H9 (cell line): Measurements from ENCODE around the gene NAA30. TPM values are rescaled to one million over a fixed set of nuclear protein-coding genes. Genes with fewer than 3 reads are reported as not detected.

Experiments
- DNase-seq: peaks from one replicate; pipeline ENCODE4 v3.0.0-alpha.2; 2017
- H2AFZ ChIP-seq: one replicate; pipeline ENCODE4 v1.6.1; 2013; ENCODE audit warnings: mild to moderate bottlenecking, low read length, control low read depth, moderate library complexity
- H2AK5ac ChIP-seq: 2 replicates; pipeline ENCODE4 v1.6.1; 2013; ENCODE audit warnings: low read length, control low read depth, mixed read lengths; ENCODE audit not compliant: insufficient read length
- H2BK120ac ChIP-seq: one replicate; pipeline ENCODE4 v1.6.1; 2013; ENCODE audit warnings: low read depth, mild to moderate bottlenecking, low read length, control low read depth, inconsistent platforms; ENCODE audit not compliant: poor library complexity, severe bottlenecking
- H2BK12ac ChIP-seq: 2 replicates; pipeline ENCODE4 v1.6.1; 2013; ENCODE audit warnings: low read length, control low read depth, mixed read lengths, low read depth; ENCODE audit not compliant: insufficient read length
- H2BK15ac ChIP-seq: 2 replicates; pipeline ENCODE4 v1.6.1; 2013; ENCODE audit warnings: low read depth, low read length, control low read depth
- H2BK20ac ChIP-seq: one replicate; pipeline ENCODE4 v1.6.1; 2013; ENCODE audit warnings: low read depth, mild to moderate bottlenecking, low read length, control low read depth, inconsistent platforms; ENCODE audit not compliant: poor library complexity, severe bottlenecking
- H2BK5ac ChIP-seq: 2 replicates; pipeline ENCODE4 v1.6.1; 2013; ENCODE audit warnings: low read length, control low read depth, mixed read lengths; ENCODE audit not compliant: insufficient read length
- H3K14ac ChIP-seq: 2 replicates; pipeline ENCODE4 v1.6.1; 2013; ENCODE audit warnings: low read length, control low read depth; ENCODE audit not compliant: insufficient read depth
- H3K18ac ChIP-seq: 2 replicates; pipeline ENCODE4 v1.6.1; 2013; ENCODE audit warnings: low read depth, mild to moderate bottlenecking, mixed read lengths, low read length, control low read depth; ENCODE audit not compliant: insufficient read length
- H3K23ac ChIP-seq: 2 replicates; pipeline ENCODE4 v1.6.1; 2013; ENCODE audit warnings: low read length, control low read depth, mixed read lengths, low read depth; ENCODE audit not compliant: insufficient read length
- H3K23me2 ChIP-seq: 2 replicates; pipeline ENCODE4 v1.6.1; 2013; ENCODE audit warnings: low read depth, mild to moderate bottlenecking, mixed read lengths, low read length, control low read depth; ENCODE audit not compliant: insufficient read length, poor library complexity, severe bottlenecking
- H3K27ac ChIP-seq: 2 replicates; pipeline ENCODE4 v1.5.1; 2013; ENCODE audit warnings: low read length, control low read depth, mixed read lengths, low read depth; ENCODE audit not compliant: insufficient read length
- H3K27me3 ChIP-seq: 2 replicates; pipeline ENCODE4 v1.6.1; 2013; ENCODE audit warnings: low read length, control low read depth, inconsistent platforms; ENCODE audit not compliant: insufficient read depth
- H3K4ac ChIP-seq: 2 replicates; pipeline ENCODE4 v1.6.1; 2013; ENCODE audit warnings: low read depth, mild to moderate bottlenecking, control low read depth, inconsistent platforms, low read length, moderate library complexity
- H3K4me1 ChIP-seq: 2 replicates; pipeline ENCODE4 v1.6.1; 2013; ENCODE audit warnings: low read length, control low read depth, inconsistent platforms; ENCODE audit not compliant: insufficient read depth
- H3K4me2 ChIP-seq: 2 replicates; pipeline ENCODE4 v1.6.1; 2013; ENCODE audit warnings: low read length, control low read depth, mixed read lengths; ENCODE audit not compliant: insufficient read length, insufficient read depth
- H3K56ac ChIP-seq: 2 replicates; pipeline ENCODE4 v1.6.1; 2013; ENCODE audit warnings: low read depth, mild to moderate bottlenecking, mixed read lengths, low read length, control low read depth; ENCODE audit not compliant: insufficient read length
- H3K79me1 ChIP-seq: 2 replicates; pipeline ENCODE4 v1.6.1; 2013; ENCODE audit warnings: low read depth, mild to moderate bottlenecking, moderate library complexity, low read length, control low read depth, inconsistent platforms; ENCODE audit not compliant: insufficient read depth, poor library complexity, severe bottlenecking
- H3K79me2 ChIP-seq: 2 replicates; pipeline ENCODE4 v1.6.1; 2013; ENCODE audit warnings: low read length, control low read depth, inconsistent platforms; ENCODE audit not compliant: insufficient read depth
- H3K9ac ChIP-seq: 2 replicates; pipeline ENCODE4 v1.6.1; 2013; ENCODE audit warnings: low read length, control low read depth, mixed read lengths; ENCODE audit not compliant: insufficient read length; ENCODE audit errors: extremely low read depth
- H3K9me3 ChIP-seq: one replicate; pipeline ENCODE4 v1.6.1; 2013; ENCODE audit warnings: low read depth, low read length, inconsistent platforms; ENCODE audit not compliant: control insufficient read depth
- H3T11ph ChIP-seq: one replicate; pipeline ENCODE4 v1.6.1; 2013; ENCODE audit warnings: mild to moderate bottlenecking, low read length, control low read depth, inconsistent platforms
- H4K20me1 ChIP-seq: one replicate; pipeline ENCODE4 v1.6.1; 2013; ENCODE audit not compliant: control insufficient read depth, insufficient read length, insufficient read depth
- H4K5ac ChIP-seq: 2 replicates; pipeline ENCODE4 v1.6.1; 2013; ENCODE audit warnings: low read depth, mild to moderate bottlenecking, mixed read lengths, low read length, control low read depth; ENCODE audit not compliant: insufficient read length
- H4K8ac ChIP-seq: replicated peaks from 2 replicates; pipeline ENCODE4 v1.6.1; 2013; ENCODE audit warnings: low read length, control low read depth, mixed read lengths, low read depth; ENCODE audit not compliant: insufficient read length
- H4K91ac ChIP-seq: 2 replicates; pipeline ENCODE4 v1.6.1; 2013; ENCODE audit warnings: low read depth, mild to moderate bottlenecking, moderate library complexity, mixed read lengths, low read length, control low read depth; ENCODE audit not compliant: insufficient read length
- H3K27ac Mint-ChIP-seq, 3 experiments: 2 replicates in 2 of 3; 3 replicates in 1 of 3; pipeline ENCODE4 v1.8.0; 2020 to 2021; ENCODE audit warnings: mixed read lengths in 3 of 3, mild to moderate bottlenecking in 1 of 3, moderate library complexity in 1 of 3
- H3K27me3 Mint-ChIP-seq: 2 replicates; pipeline ENCODE4 v1.8.0; 2021; ENCODE audit warnings: low read depth, mild to moderate bottlenecking, moderate library complexity, mixed read lengths
- H3K36me3 Mint-ChIP-seq, 3 experiments: 2 replicates in 2 of 3; 3 replicates in 1 of 3; pipeline ENCODE4 v1.8.0; 2020 to 2021; ENCODE audit warnings: low read depth in 3 of 3, mixed read lengths in 3 of 3; ENCODE audit not compliant: insufficient read depth in 1 of 3
- H3K4me1 Mint-ChIP-seq, 2 experiments: 2 replicates each; pipeline ENCODE4 v1.8.0; 2020; ENCODE audit warnings: mixed read lengths in 2 of 2
- H3K4me3 Mint-ChIP-seq, 2 experiments: 2 replicates in 1 of 2; 3 replicates in 1 of 2; pipeline ENCODE4 v1.8.0; 2020 to 2021; ENCODE audit warnings: mild to moderate bottlenecking in 2 of 2, mixed read lengths in 2 of 2, moderate library complexity in 1 of 2
- H3K9me3 Mint-ChIP-seq, 2 experiments: 2 replicates in 1 of 2; 3 replicates in 1 of 2; pipeline ENCODE4 v1.8.0; 2020; ENCODE audit warnings: mild to moderate bottlenecking in 2 of 2, mixed read lengths in 2 of 2, moderate library complexity in 1 of 2
- CTCF ChIP-seq: fragments of 200-600 bp; sonication (generic); conservative IDR thresholded peaks from 3 replicates; pipeline ENCODE4 v1.8.0; 2021; ENCODE audit warnings: antibody characterized with exemption, mild to moderate bottlenecking
- WGBS: extraction: QIAGEN DNeasy Blood & Tissue Kit; methylation state at CpG from one replicate; pipeline ENCODE4 v1.1.7; 2013; ENCODE audit warnings: missing lambda C conversion rate, low lambda C conversion rate, mixed read lengths; ENCODE audit not compliant: insufficient read length; ENCODE audit errors: extremely low coverage; 5-methylcytosine and 5-hydroxymethylcytosine counted together
- total RNA-seq: library from RNA; stranded (reverse); gene quantifications from 2 replicates; pipeline ENCODE4 v1.2.1, GENCODE V29; 2021

Gene NAA30
- total RNA-seq, 1 experiment from 2014 or later: 20.9 TPM

DNA sequence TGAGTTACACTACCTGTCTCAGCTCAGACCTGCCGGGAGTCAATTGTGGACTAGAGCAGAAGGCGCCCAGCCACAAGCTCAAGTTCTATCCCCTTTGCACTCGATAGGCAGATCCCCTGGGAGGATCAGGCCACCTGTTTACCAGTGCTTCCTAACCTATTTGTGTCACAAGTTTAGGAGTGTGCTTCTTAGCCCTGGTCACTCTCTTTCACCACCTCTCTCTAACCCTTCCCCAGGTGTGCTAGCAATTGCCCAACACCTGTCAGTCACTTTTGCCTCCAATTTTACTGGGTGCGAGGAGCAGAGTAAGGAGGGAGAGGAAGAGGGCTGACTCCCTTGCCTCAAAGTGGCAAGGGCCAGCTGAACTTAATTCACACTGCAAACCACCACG, 745 bp upstream of the NAA30 start:
- Mint-ChIP-seq H3K4me1 (peaks cover 37 to 43% of the 10 kb centered on the region in 2 experiments), H3K9me3 (no peaks in the 10 kb centered on the region), H3K27ac (peak overlapping the region; percentile 41 to 68 (median 64); a peak in 4 of 7 replicates), H3K27me3 (peaks cover 19% of the 10 kb centered on the region), H3K36me3 (peaks cover 0 to 18% (median 6%) of the 10 kb centered on the region in 3 experiments; a peak in 5 of 7 replicates), H3K4me3 (peak overlapping the region; percentile 76 to 86)
- H3K4me1 ChIP-seq: no peaks in the 10 kb centered on the region
- no peak overlapping the region for H3K23ac ChIP-seq
- peak overlapping the region; percentile 1 for H3K9ac ChIP-seq
- no peak overlapping the region for H2BK12ac ChIP-seq
- H2AFZ ChIP-seq: no peak overlapping the region
- H3K79me2 ChIP-seq: peaks cover 10% of the 10 kb centered on the region; the same call in 1 of the 2 replicates
- no peak overlapping the region for H3K14ac ChIP-seq
- H2AK5ac ChIP-seq: no peak overlapping the region
- no peak overlapping the region for H3K4ac ChIP-seq
- no peak overlapping the region for H2BK15ac ChIP-seq
- DNase-seq: peak; percentile 51
- peaks cover 3% of the 10 kb centered on the region for H3K79me1 ChIP-seq
- H4K91ac ChIP-seq: no peak overlapping the region
- no peak overlapping the region for H4K8ac ChIP-seq
- peaks cover 6% of the 10 kb centered on the region for H3K23me2 ChIP-seq
- H3T11ph ChIP-seq: no peak overlapping the region
- no peaks in the 10 kb centered on the region for H4K20me1 ChIP-seq
- no peak overlapping the region for H2BK20ac ChIP-seq
- H4K5ac ChIP-seq: no peak overlapping the region
- H3K18ac ChIP-seq: no peak overlapping the region
- H2BK5ac ChIP-seq: no peak overlapping the region
- no peak for TF ChIP-seq CTCF
- peak overlapping the region; percentile 46 for H3K4me2 ChIP-seq
- H3K27me3 ChIP-seq: no peaks in the 10 kb centered on the region; the same call in 1 of the 2 replicates
- H3K9me3 ChIP-seq: no peaks in the 10 kb centered on the region
- H3K27ac ChIP-seq: no peak overlapping the region
- H2BK120ac ChIP-seq: no peak overlapping the region
- no peak overlapping the region for H3K56ac ChIP-seq
- no CpG with 5 or more reads among the region's 5 CpGs for WGBS
